Measurements from ENCODE around the gene ATXN1. TPM values are rescaled to one million over a fixed set of nuclear protein-coding genes. Genes with fewer than 3 reads are reported as not detected.

The ATXN1 gene
- total and polyA plus RNA-seq, 2 of the 8 experiments (the other 6 are each of a cell fraction or from before 2014, with no cell fraction given) = 1.6 to 4.0 TPM

GRCh38 chr6:16505711-16506357, 255.4 kb downstream of the ATXN1 start:
- no peak overlapping the region for H2AK5ac ChIP-seq (ENCODE audit: low read depth, low read length)
- no peak overlapping the region for H4K8ac ChIP-seq (ENCODE audit: extremely low read depth, insufficient read depth, low read length)
- no peak overlapping the region for H3K18ac ChIP-seq (ENCODE audit: extremely low read depth, low read length)
- no peaks in the 10 kb centered on the region for H3K36me3 ChIP-seq (ENCODE audit: control insufficient read depth in 2 of 4, insufficient read depth in 4 of 4, low read length in 3 of 4)
- no peaks in the 10 kb centered on the region for H3K27me3 ChIP-seq (replicated peaks in 1 of 4; ENCODE audit: control insufficient read depth in 3 of 4, extremely low read depth in 1 of 4, insufficient read depth in 3 of 4, low read length in 3 of 4)
- POLR2A ChIA-PET (ENCODE audit: partially characterized antibody) = interaction anchor here (0.6 kb wide), 1 partner anchor 102 kb away, joined by 3 read pairs; no protein-coding TSS in a partner anchor
- H3K4me3 ChIP-seq (ENCODE audit: extremely low read depth in 1 of 4, insufficient read depth in 2 of 4, low read depth in 3 of 4, low read length in 4 of 4) = no peak overlapping the region
- H3K56ac ChIP-seq (replicated peaks; ENCODE audit: insufficient read length, low read depth, low read length) = no peak overlapping the region
- H2BK120ac ChIP-seq (replicated peaks; ENCODE audit: low read depth, low read length) = no peak overlapping the region
- H3K79me1 ChIP-seq (ENCODE audit: low read depth, low read length) = no peaks in the 10 kb centered on the region
- H4K20me1 ChIP-seq (replicated peaks in 1 of 2; ENCODE audit: control insufficient read depth in 1 of 2, insufficient read depth in 2 of 2, low read length in 2 of 2) = no peaks in the 10 kb centered on the region
- H3K14ac ChIP-seq (ENCODE audit: insufficient read length) = no peak overlapping the region
- no peak overlapping the region for H2BK12ac ChIP-seq (ENCODE audit: low read depth, low read length)
- H3K4me1 ChIP-seq (replicated peaks in 1 of 4; ENCODE audit: control insufficient read depth in 3 of 4, insufficient read depth in 4 of 4, low read length in 3 of 4) = no peaks in the 10 kb centered on the region
- H3K27ac ChIP-seq (ENCODE audit: low read depth, low read length) = no peak overlapping the region
- H2BK20ac ChIP-seq (ENCODE audit: low read length) = no peak overlapping the region
- H3K4ac ChIP-seq (replicated peaks; ENCODE audit: insufficient read length, low read depth, low read length) = no peak overlapping the region
- FAIRE-seq = no peak
- H2AFZ ChIP-seq (ENCODE audit: low read length) = no peak overlapping the region
- no peak overlapping the region for H2BK15ac ChIP-seq (ENCODE audit: low read length)
- no peaks in the 10 kb centered on the region for H3K9me3 ChIP-seq (ENCODE audit: insufficient read depth in 2 of 2, low read depth in 1 of 2, low read length in 1 of 2)
- CTCF ChIA-PET (ENCODE audit: partially characterized antibody) = interaction anchor here (1.0 to 2.1 kb wide), 5 partner anchors 8 to 244 kb away, joined by 3 to 17 read pairs (median 4); no protein-coding TSS in a partner anchor
- WGBS, 2 experiments (ENCODE audit: extremely low coverage in 1 of 2, insufficient coverage in 1 of 2, insufficient read length in 1 of 2, insufficient replicate concordance in 2 of 2, low coverage in 1 of 2, low lambda C conversion rate in 2 of 2, missing lambda C conversion rate in 1 of 2) = 89% methylated on average over 9 of the region's 9 CpGs; no CpG with 5 or more reads in 1 of the 2 experiments
- no peak overlapping the region for H4K91ac ChIP-seq (replicated peaks; ENCODE audit: insufficient read length, low read length)
- H3K79me2 ChIP-seq (ENCODE audit: control insufficient read depth in 1 of 2, insufficient read depth in 2 of 2, low read length in 2 of 2) = no peaks in the 10 kb centered on the region
- TF ChIP-seq SAP30 (IDR thresholded peaks at IDR 0.05; ENCODE audit: insufficient read depth, insufficient replicate concordance, low read length) (no peak), TAF7 (optimal IDR thresholded peaks at IDR 0.05; ENCODE audit: borderline replicate concordance, low read depth, low read length) (no peak), CBX8 (IDR thresholded peaks at IDR 0.05; ENCODE audit: borderline replicate concordance, low read depth, low read length) (no peak), USF2 (IDR thresholded peaks at IDR 0.05; ENCODE audit: low read length) (no peak), TBP (IDR thresholded peaks at IDR 0.05; ENCODE audit: low read depth, low read length) (no peak), SP4 (IDR thresholded peaks at IDR 0.05; ENCODE audit: low read length) (no peak), NANOG (IDR thresholded peaks at IDR 0.05; ENCODE audit: insufficient read depth, low read depth, low read length, poor library complexity, severe bottlenecking) (no peak), HDAC2 (IDR thresholded peaks at IDR 0.05; ENCODE audit: borderline replicate concordance in 1 of 2, low read depth in 2 of 2, low read length in 2 of 2) (no peak)
- no peak overlapping the region for H3K4me2 ChIP-seq (ENCODE audit: insufficient read depth in 1 of 2, low read depth in 2 of 2, low read length in 2 of 2)
- H2BK5ac ChIP-seq (ENCODE audit: low read depth, low read length) = no peak overlapping the region
- H4K5ac ChIP-seq (ENCODE audit: insufficient read length, low read depth, low read length) = no peak overlapping the region
- no peak overlapping the region for H3K9ac ChIP-seq (replicated peaks in 1 of 4; ENCODE audit: extremely low read depth in 1 of 4, low read depth in 3 of 4, low read length in 3 of 4)
- no peaks in the 10 kb centered on the region for H3K23me2 ChIP-seq (ENCODE audit: low read depth, low read length)
- no peak for DNase-seq (ENCODE audit: low read depth in 1 of 2, low spot score in 2 of 2)
- no peak overlapping the region for H3K23ac ChIP-seq (ENCODE audit: insufficient read length)
